HUES64 (cell line): ENCODE data around the gene PUSL1.
A peak's percentile ranks its signal among the peaks of the same experiment; 100 is the strongest.

Source experiments
- H3K27ac ChIP-seq: 2 replicates; pipeline ENCODE4 v1.7.0; 2013; ENCODE audit warnings: low read depth, low read length, inconsistent platforms
- H3K27me3 ChIP-seq: 2 replicates; pipeline ENCODE4 v1.6.1; 2013; ENCODE audit warnings: mild to moderate bottlenecking, low read length; ENCODE audit not compliant: insufficient read depth
- H3K36me3 ChIP-seq: 2 replicates; pipeline ENCODE4 v1.6.1; 2013; ENCODE audit warnings: mild to moderate bottlenecking, low read length; ENCODE audit not compliant: insufficient read depth
- H3K4me1 ChIP-seq: 2 replicates; pipeline ENCODE4 v1.6.1; 2013; ENCODE audit warnings: mild to moderate bottlenecking, low read length, moderate library complexity; ENCODE audit not compliant: insufficient read depth
- H3K4me3 ChIP-seq: 2 replicates; pipeline ENCODE4 v1.5.1; 2013; ENCODE audit warnings: mild to moderate bottlenecking, low read length, moderate library complexity
- H3K9ac ChIP-seq: 2 replicates; pipeline ENCODE4 v1.6.1; 2013; ENCODE audit warnings: mild to moderate bottlenecking, low read depth, low read length
- H3K9me3 ChIP-seq: 2 replicates; pipeline ENCODE4 v1.6.1; 2013; ENCODE audit warnings: low read depth, low read length; ENCODE audit not compliant: insufficient read depth
- WGBS: fragments of 150-250, 120-280 bp; methylation state at CpG from one replicate; pipeline ENCODE4 v1.1.7; 2013; ENCODE audit warnings: missing lambda C conversion rate; 5-methylcytosine and 5-hydroxymethylcytosine counted together

The PUSL1 gene

DNA sequence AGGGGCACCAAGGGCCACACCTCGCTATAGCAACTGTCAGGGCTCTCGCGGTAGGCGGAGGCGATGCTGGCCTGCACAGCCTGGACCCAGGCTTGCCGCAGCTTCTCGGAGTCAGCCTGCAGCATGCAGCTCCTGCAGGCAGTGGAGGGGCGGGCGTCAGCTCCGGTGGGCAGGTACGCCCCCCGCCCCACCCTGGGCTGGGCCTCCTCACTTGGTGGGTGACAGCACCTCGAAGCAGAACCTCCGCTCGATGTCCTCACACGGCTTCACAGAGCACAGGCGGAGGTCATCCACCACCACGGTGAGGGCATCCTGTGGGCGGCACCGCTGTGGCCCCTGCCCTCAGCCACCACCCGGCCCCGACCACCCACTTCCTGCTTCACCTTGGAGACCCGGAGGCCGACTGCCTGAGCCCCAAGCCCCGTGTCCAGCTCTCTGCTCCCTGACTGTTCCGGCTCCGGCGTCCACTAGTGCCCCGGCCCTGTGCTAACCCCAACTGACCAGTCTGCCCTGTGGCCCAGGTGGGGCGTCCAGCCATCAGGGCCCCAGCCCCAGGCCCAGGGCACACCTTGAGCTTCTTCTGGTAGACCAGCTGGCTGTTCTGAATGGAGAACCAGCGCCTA, 10.5 kb upstream of the PUSL1 start:
- Histone ChIP-seq H3K4me1 (no peaks in the 10 kb centered on the region), H3K9ac (no peak overlapping the region), H3K27me3 (no peaks in the 10 kb centered on the region), H3K36me3 (no peaks in the 10 kb centered on the region; the same call in 1 of the 2 replicates), H3K4me3 (no peak overlapping the region), H3K9me3 (no peaks in the 10 kb centered on the region), H3K27ac (no peak overlapping the region)
- 95% methylated on average over 31 of the region's 31 CpGs for WGBS

DNA sequence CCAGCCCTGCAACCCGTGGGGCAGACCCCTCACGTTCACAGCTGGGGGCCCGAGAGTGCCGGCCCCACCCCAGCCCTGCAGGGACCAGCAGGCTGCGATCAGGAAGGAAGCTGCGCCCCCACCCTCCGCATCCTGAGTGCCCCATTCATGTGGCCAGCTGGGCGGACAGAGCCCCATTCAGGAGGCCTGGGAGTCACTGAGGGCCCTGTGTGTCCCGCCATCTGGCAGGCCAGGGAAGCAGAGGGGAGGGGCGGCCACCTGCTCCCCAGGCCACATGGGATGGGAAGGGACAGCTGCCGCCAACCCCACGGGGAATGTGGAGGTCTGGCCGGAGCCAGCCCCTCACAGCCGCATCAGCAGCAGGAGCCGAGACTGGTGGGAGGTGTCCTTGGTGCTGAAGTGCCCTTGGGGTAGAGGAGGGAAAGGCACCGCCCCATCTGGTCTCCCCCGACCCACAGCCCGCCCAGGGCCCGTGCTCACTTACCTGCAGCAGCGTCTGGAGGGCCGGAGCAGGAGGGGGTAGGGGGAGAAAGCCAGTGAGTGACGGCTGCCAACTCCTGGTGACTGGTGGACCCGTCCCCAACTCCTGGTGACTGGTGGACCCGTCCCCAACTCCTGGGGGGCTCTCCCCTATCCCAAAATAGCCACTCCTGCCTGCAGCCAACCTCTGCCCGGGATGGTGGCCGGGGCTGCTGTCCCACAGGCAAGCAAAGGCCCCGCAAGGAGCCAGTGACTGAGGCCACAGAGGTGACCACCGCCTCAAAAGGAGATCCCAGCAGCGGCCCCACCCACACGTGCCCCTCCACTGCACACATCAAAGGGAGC, 9.3 kb upstream of the PUSL1 start:
- no peak overlapping the region for H3K27ac ChIP-seq
- 67% methylated on average over 30 of the region's 30 CpGs for WGBS
- H3K4me1 ChIP-seq, result no peaks in the 10 kb centered on the region

DNA sequence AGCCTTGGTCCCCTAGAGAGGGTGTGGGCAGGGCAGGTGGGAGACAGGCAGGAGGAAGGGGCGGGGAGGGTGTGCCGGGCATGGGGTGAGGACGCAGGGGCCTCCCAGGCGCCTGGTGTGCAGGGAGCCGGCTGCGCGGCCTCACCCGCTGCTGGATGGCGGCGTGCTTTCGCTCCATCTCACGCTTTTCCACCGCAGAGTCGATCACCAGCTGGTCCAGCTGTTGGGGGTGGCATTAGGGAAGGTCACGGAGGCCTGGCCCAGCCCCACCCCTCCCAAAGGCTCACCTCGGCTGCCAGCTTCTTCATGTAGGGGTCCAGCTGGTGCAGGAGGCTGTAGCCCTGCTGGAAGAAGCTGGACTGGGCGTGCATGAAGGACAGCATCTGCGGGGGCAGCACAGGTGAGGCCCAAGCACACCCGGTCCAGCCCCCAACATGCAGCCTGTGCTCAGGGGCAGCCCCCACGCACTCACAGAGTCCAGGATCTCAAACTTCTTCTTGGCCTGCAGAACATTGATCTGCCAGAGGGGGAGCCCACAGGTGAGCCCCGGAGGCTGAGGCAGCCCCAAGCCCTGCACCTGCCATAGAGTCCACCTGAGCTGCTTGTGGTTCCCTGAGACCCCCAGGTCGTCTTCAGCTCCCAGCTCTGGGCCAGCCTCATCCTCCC, 8.6 kb upstream of the PUSL1 start:
- H3K9ac ChIP-seq, result no peak overlapping the region
- no peak overlapping the region for H3K27ac ChIP-seq
- H3K9me3 ChIP-seq, result no peaks in the 10 kb centered on the region
- no peaks in the 10 kb centered on the region for H3K36me3 ChIP-seq
- H3K4me1 ChIP-seq, result peaks cover 4% of the 10 kb centered on the region; the same call in 1 of the 2 replicates
- 87% methylated on average over 22 of the region's 22 CpGs for WGBS
- no peaks in the 10 kb centered on the region for H3K27me3 ChIP-seq
- H3K4me3 ChIP-seq, result no peak overlapping the region

More for the DNA sequence above, 9.3 kb upstream of the PUSL1 start:
- no peak overlapping the region for H3K9ac ChIP-seq
- H3K9me3 ChIP-seq, result no peaks in the 10 kb centered on the region
- no peak overlapping the region for H3K4me3 ChIP-seq
- no peaks in the 10 kb centered on the region for H3K27me3 ChIP-seq
- H3K36me3 ChIP-seq, result no peaks in the 10 kb centered on the region

DNA sequence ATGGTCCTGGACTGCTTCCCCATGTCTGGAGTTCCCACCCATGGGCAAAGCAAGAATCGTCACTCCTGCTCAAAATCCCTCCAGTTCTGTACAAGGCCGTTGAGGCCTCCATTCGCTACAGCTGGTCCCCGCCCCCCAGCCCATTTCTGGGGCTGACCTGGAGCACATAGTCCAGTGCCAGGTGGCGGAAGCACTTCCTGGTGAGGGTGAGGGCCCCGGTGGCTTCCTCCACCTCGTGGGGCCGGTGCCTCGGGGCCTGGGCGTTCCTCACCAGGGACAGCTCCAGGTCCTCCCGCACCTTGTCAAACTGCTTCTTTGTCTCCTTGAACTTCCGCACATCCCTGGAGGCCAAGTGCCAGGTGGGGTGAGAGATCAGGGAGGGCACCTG, 8.1 kb upstream of the PUSL1 start:
- H3K9me3 ChIP-seq, result no peaks in the 10 kb centered on the region
- H3K4me3 ChIP-seq, result no peak overlapping the region
- 88% methylated on average over 12 of the region's 12 CpGs for WGBS
- H3K27ac ChIP-seq, result no peak overlapping the region
- H3K36me3 ChIP-seq, result no peaks in the 10 kb centered on the region
- H3K9ac ChIP-seq, result no peak overlapping the region
- peaks cover 9% of the 10 kb centered on the region for H3K4me1 ChIP-seq
- no peaks in the 10 kb centered on the region for H3K27me3 ChIP-seq

DNA sequence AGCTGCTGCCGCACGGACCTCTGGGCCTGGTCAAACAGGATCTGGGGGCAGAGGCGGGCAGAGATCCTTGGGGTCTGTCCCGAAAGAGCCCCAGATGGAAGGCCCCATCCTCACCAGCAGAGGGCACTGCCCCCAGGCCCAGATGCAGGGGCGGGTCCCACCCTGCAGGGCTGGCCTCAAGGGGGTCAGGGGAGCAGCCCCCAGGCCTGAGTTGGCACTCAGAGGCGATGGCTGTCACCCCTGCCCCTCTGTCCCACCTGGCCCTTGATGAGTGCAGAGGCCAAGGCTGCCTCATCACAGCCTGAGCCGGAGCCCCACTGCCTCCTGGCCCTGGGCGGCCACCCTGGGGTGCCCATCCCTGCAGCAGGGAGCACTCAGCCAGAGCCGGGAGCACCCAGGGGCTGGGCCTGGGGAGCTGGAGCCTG, 6.4 kb upstream of the PUSL1 start:
- H3K4me3 ChIP-seq, result no peak overlapping the region
- H3K9me3 ChIP-seq, result no peaks in the 10 kb centered on the region
- 87% methylated on average over 9 of the region's 9 CpGs for WGBS
- H3K36me3 ChIP-seq, result no peaks in the 10 kb centered on the region
- H3K9ac ChIP-seq, result no peak overlapping the region
- H3K27ac ChIP-seq, result no peak overlapping the region
- H3K27me3 ChIP-seq, result no peaks in the 10 kb centered on the region; the same call in 1 of the 2 replicates
- peaks cover 23% of the 10 kb centered on the region for H3K4me1 ChIP-seq

DNA sequence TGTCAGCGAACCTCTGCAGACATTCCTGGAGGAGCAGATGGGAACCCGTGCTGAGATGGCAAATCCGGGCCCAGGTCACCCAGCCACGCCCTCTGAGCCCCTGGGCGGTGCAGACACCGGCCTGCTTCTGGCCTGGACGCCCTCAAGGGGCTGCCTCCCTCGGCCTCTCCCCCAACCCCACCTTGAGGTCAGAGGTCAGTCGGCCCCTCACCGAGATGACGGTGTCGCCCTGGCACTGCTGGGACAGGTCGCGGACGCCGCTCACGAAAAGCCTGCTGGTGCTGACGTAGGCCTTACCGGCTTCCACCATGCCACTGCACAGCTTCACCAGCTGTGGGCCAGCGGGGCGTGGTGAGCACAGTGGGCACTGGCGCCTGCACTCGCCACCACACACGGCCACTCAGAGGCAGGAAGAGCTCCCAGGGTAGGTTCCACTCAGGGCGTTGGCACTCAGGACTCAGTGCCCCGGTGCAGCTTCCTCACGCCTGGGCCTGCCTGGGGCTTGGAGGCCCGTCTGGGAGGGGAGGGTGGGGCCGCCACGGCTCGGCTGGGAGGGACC, 5.4 kb upstream of the PUSL1 start:
- Histone ChIP-seq H3K27me3 (no peaks in the 10 kb centered on the region; the same call in 1 of the 2 replicates), H3K9me3 (no peaks in the 10 kb centered on the region), H3K9ac (no peak overlapping the region), H3K4me1 (peaks cover 23% of the 10 kb centered on the region), H3K36me3 (no peaks in the 10 kb centered on the region), H3K4me3 (no peak overlapping the region), H3K27ac (no peak overlapping the region)
- WGBS, result 89% methylated on average over 31 of the region's 31 CpGs

DNA sequence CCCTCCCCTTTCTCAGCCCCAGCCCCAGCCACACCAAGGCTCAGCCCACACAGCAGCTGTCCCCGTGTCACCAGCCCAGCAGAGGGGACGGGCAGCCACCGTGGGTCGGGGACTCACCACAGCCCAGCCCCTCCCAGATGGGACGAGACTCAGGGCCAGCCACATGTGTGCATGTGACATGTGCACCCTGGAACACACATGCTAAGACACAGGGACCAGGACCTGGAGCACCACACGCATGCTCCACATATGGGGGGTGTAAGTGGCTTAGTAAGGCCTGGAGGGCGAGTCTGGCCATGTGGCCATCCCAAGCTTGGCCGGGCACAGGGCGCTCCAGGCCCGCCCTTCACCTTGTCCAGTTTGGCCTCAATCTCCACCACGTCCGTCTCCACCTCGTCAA, 4.7 kb upstream of the PUSL1 start:
- Histone ChIP-seq H3K9ac (no peak overlapping the region), H3K27me3 (no peaks in the 10 kb centered on the region; the same call in 1 of the 2 replicates), H3K36me3 (no peaks in the 10 kb centered on the region), H3K9me3 (no peaks in the 10 kb centered on the region), H3K4me1 (peaks cover 23% of the 10 kb centered on the region), H3K4me3 (no peak overlapping the region), H3K27ac (no peak overlapping the region)
- WGBS, result 90% methylated on average over 13 of the region's 13 CpGs

DNA sequence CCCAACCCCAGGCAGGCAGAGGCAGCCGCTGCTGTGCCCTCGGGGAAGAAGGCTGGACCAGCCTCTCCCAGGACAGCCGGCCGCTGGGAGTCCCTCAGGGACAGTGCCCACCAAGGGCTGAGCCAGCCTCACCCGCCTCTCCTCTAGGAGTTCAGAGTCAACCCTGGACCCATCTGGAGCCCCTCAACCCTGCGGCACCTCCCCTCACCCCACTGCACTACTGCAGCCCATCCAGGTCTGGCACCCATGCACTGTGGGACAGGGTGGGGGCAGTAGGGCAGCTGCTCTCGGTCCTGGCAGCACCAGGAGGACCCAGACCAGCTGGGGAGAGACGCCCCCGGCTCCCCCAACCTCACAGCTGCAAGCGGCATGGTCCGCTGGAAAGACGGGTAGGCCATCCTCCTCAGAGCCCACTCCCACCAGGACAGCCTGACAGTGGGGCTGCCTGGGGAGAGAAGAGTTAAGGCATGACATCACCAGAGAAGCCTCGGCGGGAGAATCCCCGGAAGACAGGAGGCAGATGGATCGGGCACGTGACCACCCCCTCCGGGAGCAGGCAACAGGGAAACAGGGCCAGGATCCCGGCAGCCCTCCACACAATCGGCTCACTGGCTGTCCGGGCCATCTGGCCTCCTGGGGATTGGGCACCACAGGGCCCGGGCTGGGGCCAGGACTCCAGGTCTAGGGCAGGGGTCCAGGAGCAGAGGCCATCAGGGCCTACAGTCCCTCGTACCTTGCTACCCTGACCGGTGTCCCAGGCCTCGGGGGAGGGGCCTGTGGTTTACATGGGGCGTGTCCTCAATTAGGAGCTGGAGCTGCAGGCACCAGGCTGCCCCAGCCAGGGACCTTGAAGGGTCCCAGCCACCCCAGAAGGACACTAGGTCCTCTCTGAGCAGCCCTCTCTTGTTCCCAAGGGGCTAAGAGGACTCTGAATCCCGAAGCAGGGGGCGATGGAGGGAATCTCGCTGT, 3.8 kb upstream of the PUSL1 start:
- Histone ChIP-seq H3K4me1 (peaks cover 23% of the 10 kb centered on the region), H3K4me3 (peak overlapping the region; percentile 33), H3K27ac (peak overlapping the region; percentile 72), H3K27me3 (no peaks in the 10 kb centered on the region; the same call in 1 of the 2 replicates), H3K9me3 (no peaks in the 10 kb centered on the region), H3K36me3 (no peaks in the 10 kb centered on the region), H3K9ac (peak overlapping the region; percentile 11; the same call in 1 of the 2 replicates)
- 29% methylated on average over 29 of the region's 29 CpGs for WGBS

DNA sequence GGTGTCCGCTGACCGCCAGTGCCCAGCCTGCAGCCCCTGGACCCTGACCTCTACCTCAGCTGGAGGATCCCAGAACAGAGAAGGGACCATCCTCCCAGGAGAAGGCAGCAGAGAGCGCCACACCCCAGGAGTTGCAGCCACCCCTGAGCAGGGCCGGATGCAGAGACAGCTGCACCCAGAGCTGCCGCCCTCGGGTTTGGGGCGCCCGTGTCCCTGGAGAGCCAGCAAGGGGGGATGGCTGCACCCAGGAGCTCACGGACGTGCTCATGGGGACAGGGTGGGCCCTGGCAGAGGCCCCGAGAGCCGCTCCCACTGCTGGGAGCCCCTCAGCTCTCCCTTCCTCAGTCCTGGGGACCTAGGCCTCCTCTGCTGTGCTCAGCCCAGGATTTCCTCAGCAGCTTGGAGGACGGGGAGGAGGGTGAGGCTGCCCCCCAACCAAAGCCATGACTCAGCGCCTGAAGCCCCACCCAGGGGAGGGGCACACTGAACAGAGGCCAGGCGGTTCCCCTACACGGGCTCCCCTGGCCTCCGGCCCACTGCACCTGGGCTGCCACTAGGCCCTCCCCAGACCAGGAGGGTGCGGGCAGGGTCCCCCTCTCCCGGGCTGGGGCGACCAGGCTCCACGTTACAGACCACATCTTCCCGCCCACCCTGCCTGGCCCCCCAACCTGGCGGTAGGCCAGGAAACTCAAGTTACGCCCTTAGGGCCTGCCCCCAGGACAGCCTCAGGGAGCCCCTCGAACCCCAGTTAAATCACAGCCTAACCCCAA, 2.9 kb upstream of the PUSL1 start:
- Histone ChIP-seq H3K9ac (peak overlapping the region; percentile 11; the same call in 1 of the 2 replicates), H3K27me3 (no peaks in the 10 kb centered on the region; the same call in 1 of the 2 replicates), H3K36me3 (peaks cover 8% of the 10 kb centered on the region), H3K27ac (peak overlapping the region; percentile 72), H3K4me3 (peak overlapping the region; percentile 77), H3K9me3 (no peaks in the 10 kb centered on the region), H3K4me1 (peaks cover 23% of the 10 kb centered on the region)
- 57% methylated on average over 25 of the region's 25 CpGs for WGBS
